Stimulated activated CD8-positive, alpha-beta memory T cell treated with anti-CD3 and anti-CD28 coated beads, Interleukin-4, amount 100 ng/mL, for 48 hours (primary cell): ENCODE data around the gene TMEFF1.

ENCODE experiments used
- DNase-seq: peaks from one replicate; pipeline ENCODE4 v3.0.0-alpha.2; 2020

The TMEFF1 gene

DNA sequence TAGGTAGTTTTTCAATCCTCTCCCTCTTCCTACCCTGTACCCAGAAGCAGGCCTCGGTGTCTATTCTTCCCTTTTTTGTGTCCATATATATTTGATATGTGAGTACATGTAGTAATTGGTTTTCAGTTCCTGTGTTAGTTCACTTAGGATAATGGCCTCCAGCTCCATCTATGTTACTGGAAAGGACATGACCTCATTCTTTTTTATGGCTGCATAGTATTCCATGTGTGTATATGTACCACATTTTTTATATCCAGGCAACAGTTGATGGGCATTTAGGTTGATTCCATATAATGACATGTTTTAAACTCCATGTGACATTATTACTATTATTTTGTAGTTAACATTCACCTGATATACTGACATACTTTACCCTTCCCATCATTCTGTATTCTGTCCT is 154.0 kb downstream of the TMEFF1 start:
- no peak for DNase-seq
